ENCODE data around the gene FAM20A.

GRCh38 chr17:68580236-68580770, 20.9 kb downstream of the FAM20A start:
- TF ChIP-seq CTCF (conservative IDR thresholded peaks at IDR 0.05; ENCODE audit: low read depth, low read length) (no peak), EZH2phosphoT487 (IDR thresholded peaks at IDR 0.05; ENCODE audit: borderline replicate concordance, low read length) (no peak)
